Measurements from ENCODE around the gene ADORA1. TPM values are rescaled to one million over a fixed set of nuclear protein-coding genes. Genes with fewer than 3 reads are reported as not detected.

ADORA1 gene
- total and polyA plus RNA-seq, 2 of the 13 experiments (the other 11 are each of a cell fraction or from before 2014, with no cell fraction given): 0.11 TPM; not detected in 1

DNA sequence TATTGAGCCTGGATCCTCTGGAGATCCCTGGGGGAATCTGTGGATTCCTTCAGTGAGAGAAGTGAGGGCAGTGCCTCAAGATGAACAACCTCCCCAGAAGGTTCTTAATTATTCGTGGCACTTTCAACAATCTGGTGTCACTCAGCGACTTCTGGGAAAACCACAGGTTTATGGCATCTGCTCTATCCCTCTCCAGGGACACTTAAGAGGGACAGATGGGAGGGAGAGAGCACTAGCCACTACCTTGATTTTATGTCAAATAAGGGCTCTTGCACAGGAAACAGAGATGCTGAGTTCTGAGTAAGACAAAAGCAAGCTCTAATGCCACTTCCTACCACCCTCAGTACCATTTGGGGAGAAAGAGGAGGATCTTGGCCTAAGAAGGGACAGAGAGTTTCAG is 80.2 kb downstream of the ADORA1 start:
- no peak overlapping the region for H2AFZ ChIP-seq (ENCODE audit: low read length)
- intact Hi-C loops (cut with micrococcal nuclease; ENCODE audit: unreplicated experiment): no loop called here
- TF ChIP-seq LRRFIP1 (CRISPR knock-in tag; conservative IDR thresholded peaks at IDR 0.05): no peak
- no peak for TF ChIP-seq ZNF713 (CRISPR knock-in tag; IDR thresholded peaks at IDR 0.05)
- no peak for TF ChIP-seq ZMYM4 (CRISPR knock-in tag; IDR thresholded peaks at IDR 0.05)
- TF ChIP-seq, protein P1, sequence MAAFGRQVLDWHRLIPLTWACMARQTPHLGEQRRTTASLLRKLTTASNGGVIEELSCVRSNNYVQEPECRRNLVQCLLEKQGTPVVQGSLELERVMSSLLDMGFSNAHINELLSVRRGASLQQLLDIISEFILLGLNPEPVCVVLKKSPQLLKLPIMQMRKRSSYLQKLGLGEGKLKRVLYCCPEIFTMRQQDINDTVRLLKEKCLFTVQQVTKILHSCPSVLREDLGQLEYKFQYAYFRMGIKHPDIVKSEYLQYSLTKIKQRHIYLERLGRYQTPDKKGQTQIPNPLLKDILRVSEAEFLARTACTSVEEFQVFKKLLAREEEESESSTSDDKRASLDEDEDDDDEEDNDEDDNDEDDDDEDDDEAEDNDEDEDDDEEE (CRISPR knock-in tag; IDR thresholded peaks at IDR 0.05): no peak
- no peak for TF ChIP-seq HHEX (CRISPR knock-in tag; IDR thresholded peaks at IDR 0.05)
- TF ChIP-seq, protein P2, sequence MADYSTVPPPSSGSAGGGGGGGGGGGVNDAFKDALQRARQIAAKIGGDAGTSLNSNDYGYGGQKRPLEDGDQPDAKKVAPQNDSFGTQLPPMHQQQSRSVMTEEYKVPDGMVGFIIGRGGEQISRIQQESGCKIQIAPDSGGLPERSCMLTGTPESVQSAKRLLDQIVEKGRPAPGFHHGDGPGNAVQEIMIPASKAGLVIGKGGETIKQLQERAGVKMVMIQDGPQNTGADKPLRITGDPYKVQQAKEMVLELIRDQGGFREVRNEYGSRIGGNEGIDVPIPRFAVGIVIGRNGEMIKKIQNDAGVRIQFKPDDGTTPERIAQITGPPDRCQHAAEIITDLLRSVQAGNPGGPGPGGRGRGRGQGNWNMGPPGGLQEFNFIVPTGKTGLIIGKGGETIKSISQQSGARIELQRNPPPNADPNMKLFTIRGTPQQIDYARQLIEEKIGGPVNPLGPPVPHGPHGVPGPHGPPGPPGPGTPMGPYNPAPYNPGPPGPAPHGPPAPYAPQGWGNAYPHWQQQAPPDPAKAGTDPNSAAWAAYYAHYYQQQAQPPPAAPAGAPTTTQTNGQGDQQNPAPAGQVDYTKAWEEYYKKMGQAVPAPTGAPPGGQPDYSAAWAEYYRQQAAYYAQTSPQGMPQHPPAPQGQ (CRISPR knock-in tag; IDR thresholded peaks at IDR 0.05; ENCODE audit: borderline replicate concordance): no peak
- TF ChIP-seq SPEN (CRISPR knock-in tag; IDR thresholded peaks at IDR 0.05; ENCODE audit: low read depth): no peak
- TF ChIP-seq ZNF709 (CRISPR knock-in tag; IDR thresholded peaks at IDR 0.05): no peak
- no peak for TF ChIP-seq KLF13 (CRISPR knock-in tag; IDR thresholded peaks at IDR 0.05)
- no peak for TF ChIP-seq ETV6 (CRISPR knock-in tag; conservative IDR thresholded peaks at IDR 0.05)
- TF ChIP-seq NRL (CRISPR knock-in tag; IDR thresholded peaks at IDR 0.05; ENCODE audit: borderline replicate concordance): no peak
- ChIA-PET CTCF (ENCODE audit: low intra/inter-chr PET ratio, low total read pairs) (no interaction called here), POLR2A (no interaction called here)
- H3K36me3 ChIP-seq (replicated peaks in 1 of 2; ENCODE audit: control insufficient read depth in 1 of 2, insufficient read depth in 2 of 2, low read length in 2 of 2): no peaks in the 10 kb centered on the region
- H4K20me1 ChIP-seq (ENCODE audit: insufficient read depth, low read length): no peaks in the 10 kb centered on the region; the same call in 1 of the 2 replicates
- no peak overlapping the region for H3K4me3 ChIP-seq (replicated peaks in 1 of 3; ENCODE audit: insufficient read depth in 1 of 3, low read depth in 2 of 3, low read length in 3 of 3)
- no peak overlapping the region for H3K9ac ChIP-seq (ENCODE audit: insufficient read depth, low read depth, low read length)
- peaks cover 16% of the 10 kb centered on the region for H3K4me1 ChIP-seq (ENCODE audit: insufficient read depth, low read length)
- ATAC-seq (no peak), FAIRE-seq (no peak), DNase-seq (ENCODE audit: low spot score) (no peak)
- 17% methylated on average over 1 of the region's 2 CpGs for WGBS (ENCODE audit: low lambda C conversion rate)
- no TSS peak for BruUV-seq (replicated peaks)
- H3K27ac ChIP-seq (ENCODE audit: extremely low read length, insufficient read depth, low read length): no peak overlapping the region
- H3K79me2 ChIP-seq (ENCODE audit: insufficient read depth, low read length): no peaks in the 10 kb centered on the region
- in situ Hi-C loops (cut with HindIII; ENCODE audit: extremely low pct_ligation_motif_present, low pct_unique_long_range_greater_than_20kb): no loop called here
- no peak overlapping the region for H3K4me2 ChIP-seq (ENCODE audit: low read depth, low read length)
- no peaks in the 10 kb centered on the region for H3K9me3 ChIP-seq (ENCODE audit: low read length)
- 0 out of 5 replicates have a peak, but pooled peaks cover 0 to 6% of the 10 kb centered on the region in 2 experiments for H3K27me3 ChIP-seq (ENCODE audit: control insufficient read depth in 1 of 2, insufficient read depth in 2 of 2, low read length in 2 of 2)

Data from HepG2 (cell line).